H1 (cell line): ENCODE results near the gene UCKL1. TPM values are rescaled to one million over a fixed set of nuclear protein-coding genes. Genes with fewer than 3 reads are reported as not detected.

ENCODE experiments used
- ATF3 ChIP-seq: IDR thresholded peaks from 2 replicates; pipeline ENCODE4 v1.6.1; 2011; ENCODE audit warnings: low read depth, mild to moderate bottlenecking, low read length; ENCODE audit not compliant: insufficient read depth
- BACH1 ChIP-seq: IDR thresholded peaks from 2 replicates; pipeline ENCODE4 v1.6.1; 2012; ENCODE audit warnings: low read length, improper control_type of control experiment
- CHD1 ChIP-seq: IDR thresholded peaks from 2 replicates; pipeline ENCODE4 v1.6.1; 2012; ENCODE audit warnings: low read depth, low read length, improper control_type of control experiment
- KDM1A ChIP-seq: fragments of 200-600, 300-600 bp; sonication (generic); IDR thresholded peaks from 2 replicates; pipeline ENCODE4 v1.7.1; 2016; ENCODE audit warnings: mild to moderate bottlenecking, low read length, borderline replicate concordance
- MAFK ChIP-seq: IDR thresholded peaks from 2 replicates; pipeline ENCODE4 v1.6.1; 2012; ENCODE audit warnings: low read depth, mild to moderate bottlenecking, improper control_type of control experiment, low read length
- MAX ChIP-seq: IDR thresholded peaks from 2 replicates; pipeline ENCODE4 v1.6.1; 2012; ENCODE audit warnings: inconsistent platforms
- PHF8 ChIP-seq: fragments of 200-600 bp; sonication (generic); conservative IDR thresholded peaks from 2 replicates; pipeline ENCODE4 v1.7.1; 2012; ENCODE audit warnings: low read depth, mild to moderate bottlenecking, inconsistent platforms, low read length, moderate library complexity
- RNF2 ChIP-seq: fragments of 200-900, 300-1000 bp; sonication (generic); IDR thresholded peaks from 2 replicates; pipeline ENCODE4 v1.7.1; 2016; ENCODE audit warnings: borderline replicate concordance, low read depth, mild to moderate bottlenecking, antibody characterized with exemption, low read length; ENCODE audit not compliant: poor library complexity, severe bottlenecking; ENCODE audit errors: missing control alignments
- SP1 ChIP-seq: IDR thresholded peaks from 2 replicates; pipeline ENCODE4 v1.6.1; 2011; ENCODE audit warnings: low read depth, low read length
- polyA plus RNA-seq, 7 experiments: library from polyadenylated mRNA; depleted of rRNA in 3 of 7; stranded (reverse) in 5 of 7; unstranded in 2 of 7; fragments of >200 nt in 5 of 7; fragments of 200-250 nt in 2 of 7; gene quantifications; 1 replicate in 5 of 7; 2 replicates in 1 of 7; 4 replicates in 1 of 7; pipeline versions ENCODE4 v1.2.1 to v1.2.3, GENCODE V29; 2011 to 2013; ENCODE audit warnings: missing spikeins in 2 of 7, mixed read lengths in 2 of 7
- total RNA-seq: library from RNA; stranded (reverse); fragmentation: NEBNext Ultra II Directional; extraction: Animal tissue kit (Norgen Biotek cat#: 25700); gene quantifications from 2 replicates; pipeline ENCODE4 v1.2.1, GENCODE V29; 2021
- TF ChIP-seq, protein P1 (sequence below): IDR thresholded peaks from 2 replicates; pipeline ENCODE4 v1.6.1; 2012; ENCODE audit warnings: low read length, inconsistent platforms

Gene UCKL1
- total and polyA plus RNA-seq, 2 of the 8 experiments (the other 6 are each of a cell fraction or from before 2014, with no cell fraction given): 36.5 to 91.2 TPM

GRCh38 chr20:63896264-63897105, 59.7 kb downstream of the UCKL1 start (continued):
- TF ChIP-seq KDM1A: no peak
- no peak for TF ChIP-seq RNF2
- no peak for TF ChIP-seq CHD1
- no peak for TF ChIP-seq BACH1
- no peak for TF ChIP-seq MAFK
- no peak for TF ChIP-seq ATF3
- TF ChIP-seq MAX: no peak
- no peak for TF ChIP-seq PHF8
- no peak for TF ChIP-seq SP1
- TF ChIP-seq, protein P1, sequence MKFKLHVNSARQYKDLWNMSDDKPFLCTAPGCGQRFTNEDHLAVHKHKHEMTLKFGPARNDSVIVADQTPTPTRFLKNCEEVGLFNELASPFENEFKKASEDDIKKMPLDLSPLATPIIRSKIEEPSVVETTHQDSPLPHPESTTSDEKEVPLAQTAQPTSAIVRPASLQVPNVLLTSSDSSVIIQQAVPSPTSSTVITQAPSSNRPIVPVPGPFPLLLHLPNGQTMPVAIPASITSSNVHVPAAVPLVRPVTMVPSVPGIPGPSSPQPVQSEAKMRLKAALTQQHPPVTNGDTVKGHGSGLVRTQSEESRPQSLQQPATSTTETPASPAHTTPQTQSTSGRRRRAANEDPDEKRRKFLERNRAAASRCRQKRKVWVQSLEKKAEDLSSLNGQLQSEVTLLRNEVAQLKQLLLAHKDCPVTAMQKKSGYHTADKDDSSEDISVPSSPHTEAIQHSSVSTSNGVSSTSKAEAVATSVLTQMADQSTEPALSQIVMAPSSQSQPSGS: no peak
